T-helper 9 cell (primary cell): ENCODE results near the gene C19orf38.
"Not testable (repeated sequence)": the region's sequence is repeated elsewhere in the genome, so short reads cannot be mapped to it uniquely, and the experiment has no call there.

Experiments used
- DNase-seq: peaks from one replicate; pipeline ENCODE4 v3.0.0-alpha.2; 2020

The C19orf38 gene

DNA sequence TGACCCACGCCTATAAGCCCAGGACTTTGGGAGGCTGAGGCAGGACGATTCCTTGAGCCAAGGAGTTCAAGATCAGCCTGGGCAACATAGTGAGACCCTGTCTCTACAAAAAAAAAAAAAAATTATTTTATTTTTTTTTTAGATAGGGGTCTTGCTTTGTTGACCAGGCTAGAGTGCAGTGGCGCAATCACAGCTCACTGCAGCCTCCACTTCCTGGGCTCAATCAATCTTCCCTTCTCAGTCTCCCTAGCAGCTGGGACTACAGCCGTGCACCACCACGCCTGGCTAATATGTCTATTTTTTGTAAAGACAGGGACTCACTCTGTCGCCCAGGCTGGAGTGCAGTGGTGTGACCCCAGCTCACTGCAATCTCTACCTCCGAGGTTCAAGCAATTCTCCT is 4.7 kb downstream of the C19orf38 start:
- no peak for DNase-seq

DNA sequence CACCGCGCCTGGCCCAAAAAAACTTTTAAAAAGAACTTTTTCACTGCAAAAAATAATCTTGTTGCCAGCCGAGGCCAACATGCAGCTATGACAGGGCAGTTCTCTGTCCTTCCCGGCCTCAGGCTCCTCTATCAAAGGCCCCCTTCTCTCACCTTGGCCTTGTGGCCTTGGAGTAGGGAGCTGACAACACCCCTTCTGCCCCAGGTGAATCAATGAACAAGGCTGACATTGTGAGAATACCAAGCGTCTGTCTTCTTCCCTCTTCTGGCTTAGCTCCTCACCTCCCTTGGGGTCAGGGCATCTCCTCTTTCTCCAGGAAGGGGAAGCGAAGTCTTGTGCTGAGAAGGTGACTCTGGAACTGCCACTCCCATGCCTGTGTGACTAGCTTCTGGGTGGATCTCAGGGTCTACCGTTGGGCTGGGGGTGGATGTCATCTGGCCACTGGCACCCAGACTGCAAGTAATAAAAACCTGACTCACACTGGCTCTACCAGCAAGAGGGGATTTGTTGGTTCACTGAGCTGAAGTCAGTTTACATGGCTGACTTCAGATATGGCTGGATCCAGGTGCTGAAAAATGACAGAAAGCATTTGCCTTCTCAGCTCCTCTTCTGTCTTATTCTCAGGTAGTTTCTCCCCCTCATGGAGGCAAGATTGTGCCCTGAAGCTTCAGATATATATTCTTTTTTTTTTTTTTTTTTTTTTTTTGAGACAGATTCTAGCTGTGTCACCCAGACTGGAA is 6.3 kb downstream of the C19orf38 start:
- no peak for DNase-seq

DNA sequence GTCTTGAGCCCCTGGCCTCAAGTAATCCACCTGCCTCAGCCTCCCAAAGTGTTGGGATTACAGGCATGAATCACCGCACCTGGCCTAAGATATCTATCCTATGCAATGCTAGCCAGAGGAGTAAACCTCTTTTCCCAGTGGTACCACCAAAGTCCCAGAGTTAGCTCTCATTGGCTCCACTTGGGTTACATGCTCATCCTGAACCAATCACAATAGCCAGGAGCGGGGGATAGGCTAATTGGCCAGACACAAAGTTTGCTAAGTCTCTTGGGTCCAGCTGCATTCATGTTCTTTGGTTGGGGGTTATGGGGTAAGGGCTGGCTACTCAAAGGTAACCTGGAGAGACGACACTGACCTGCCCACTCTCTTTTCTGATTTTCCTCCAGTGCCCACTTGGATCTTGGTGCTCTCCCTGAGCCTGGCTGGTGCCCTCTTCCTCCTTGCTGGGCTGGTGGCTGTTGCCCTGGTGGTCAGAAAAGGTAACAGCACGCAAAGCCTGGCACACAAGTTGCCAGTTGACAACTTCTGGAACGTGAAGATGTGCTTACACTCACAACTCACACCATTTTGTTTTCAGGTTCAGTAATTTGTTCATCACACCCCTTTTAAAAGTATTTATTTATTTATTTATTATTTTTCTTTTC is 7.8 kb downstream of the C19orf38 start:
- no peak for DNase-seq

DNA sequence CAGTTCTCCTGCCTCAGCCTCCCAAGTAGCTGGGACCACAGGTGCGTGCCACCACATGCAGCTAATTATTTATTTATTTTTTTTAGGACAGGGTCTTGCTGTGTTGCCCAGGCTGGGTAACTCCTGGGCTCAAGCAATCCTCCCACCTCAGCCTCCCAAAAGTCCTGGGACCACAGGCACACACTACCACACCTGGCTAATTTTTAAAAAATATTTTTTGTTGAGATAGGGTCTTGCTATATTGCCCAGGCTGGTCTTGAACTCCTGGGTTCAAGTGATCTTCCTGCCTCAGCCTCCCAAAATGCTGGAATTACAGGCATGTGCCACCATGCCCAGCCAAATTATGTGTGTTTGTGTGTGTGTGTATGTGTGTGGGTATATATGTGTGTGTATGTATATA is 8.7 kb downstream of the C19orf38 start:
- not testable (repeated sequence) for DNase-seq

DNA sequence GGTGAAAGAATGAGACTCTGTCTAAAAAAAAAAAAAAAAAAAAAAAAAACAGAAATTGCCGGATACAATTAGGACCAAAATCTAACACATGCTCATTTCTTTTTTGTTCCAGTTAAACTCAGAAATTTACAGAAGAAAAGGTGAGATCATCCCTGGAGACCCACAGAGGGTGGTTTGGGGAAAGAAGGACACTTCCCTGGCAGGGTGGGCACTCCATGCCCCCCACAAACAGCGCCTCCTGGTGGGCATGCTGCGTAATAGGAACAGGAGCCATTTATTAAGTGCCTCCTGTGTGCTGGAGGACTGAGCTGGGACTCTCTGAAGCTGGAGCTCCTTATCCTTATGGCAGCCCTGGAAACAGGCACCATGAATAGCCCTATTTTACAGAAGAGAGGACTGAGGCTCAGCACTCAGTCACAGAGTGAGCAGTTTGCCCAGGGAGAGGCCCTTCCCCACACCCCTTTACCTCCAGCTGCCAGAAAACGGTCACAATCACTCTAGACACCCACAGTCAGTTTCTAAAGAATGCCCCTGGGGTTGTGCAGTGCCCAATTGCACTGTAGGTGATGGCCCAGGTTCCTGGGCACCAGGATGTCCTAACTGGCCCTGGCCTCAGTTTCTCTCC is 10.1 kb downstream of the C19orf38 start:
- peak; percentile 26 for DNase-seq

DNA sequence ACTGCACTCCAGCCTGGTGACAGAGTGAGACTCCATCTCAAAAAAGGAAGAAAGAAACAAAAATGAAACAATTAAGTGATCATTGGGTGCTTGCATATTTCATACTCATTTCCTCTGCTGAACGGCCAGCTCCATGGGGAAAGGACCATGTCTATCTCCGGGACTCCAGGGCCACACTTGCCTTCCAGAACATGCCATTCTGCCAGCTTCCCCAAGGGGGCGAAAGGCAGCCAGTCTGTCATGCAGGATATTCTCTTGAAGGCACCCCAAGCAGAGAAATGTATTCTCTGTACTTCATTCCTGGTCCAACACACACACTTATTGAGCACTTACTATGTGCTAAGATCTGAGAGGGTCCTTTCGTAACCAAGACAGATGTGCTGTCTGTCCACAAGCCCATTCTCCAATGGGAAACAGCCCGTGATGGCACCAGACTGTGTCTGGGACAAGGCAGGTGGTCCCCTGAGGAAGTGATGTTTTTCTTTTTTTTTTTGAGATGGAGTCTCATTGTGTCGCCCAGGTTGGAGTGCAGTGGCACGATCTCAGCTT is 13.0 kb downstream of the C19orf38 start:
- DNase-seq: no peak

DNA sequence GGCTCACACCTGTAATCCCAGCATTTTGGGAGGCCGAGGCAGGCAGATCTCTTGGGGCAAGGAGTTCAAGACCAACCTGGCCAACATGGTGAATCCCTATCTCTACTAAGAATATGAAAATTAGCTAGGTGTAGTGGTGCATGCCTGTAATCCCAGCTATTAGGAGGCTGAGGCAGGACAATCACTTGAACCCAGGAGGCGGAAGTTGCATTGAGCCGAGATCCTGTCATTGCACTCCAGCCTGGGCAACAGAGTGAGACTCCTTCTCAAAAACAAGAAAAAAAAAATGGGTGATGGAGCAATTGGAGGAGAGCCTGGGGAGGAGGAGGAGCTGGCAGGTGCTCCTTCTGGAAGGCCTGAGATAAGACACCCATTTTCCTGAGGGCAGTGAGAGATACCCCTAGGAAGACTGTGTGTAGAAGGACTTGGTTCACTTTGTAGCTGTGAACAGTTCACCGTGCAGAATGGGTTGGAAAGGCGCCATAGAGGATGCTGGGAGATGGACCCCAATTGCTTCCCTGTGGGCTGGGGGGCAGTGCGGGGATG is 14.4 kb downstream of the C19orf38 start:
- DNase-seq: no peak

DNA sequence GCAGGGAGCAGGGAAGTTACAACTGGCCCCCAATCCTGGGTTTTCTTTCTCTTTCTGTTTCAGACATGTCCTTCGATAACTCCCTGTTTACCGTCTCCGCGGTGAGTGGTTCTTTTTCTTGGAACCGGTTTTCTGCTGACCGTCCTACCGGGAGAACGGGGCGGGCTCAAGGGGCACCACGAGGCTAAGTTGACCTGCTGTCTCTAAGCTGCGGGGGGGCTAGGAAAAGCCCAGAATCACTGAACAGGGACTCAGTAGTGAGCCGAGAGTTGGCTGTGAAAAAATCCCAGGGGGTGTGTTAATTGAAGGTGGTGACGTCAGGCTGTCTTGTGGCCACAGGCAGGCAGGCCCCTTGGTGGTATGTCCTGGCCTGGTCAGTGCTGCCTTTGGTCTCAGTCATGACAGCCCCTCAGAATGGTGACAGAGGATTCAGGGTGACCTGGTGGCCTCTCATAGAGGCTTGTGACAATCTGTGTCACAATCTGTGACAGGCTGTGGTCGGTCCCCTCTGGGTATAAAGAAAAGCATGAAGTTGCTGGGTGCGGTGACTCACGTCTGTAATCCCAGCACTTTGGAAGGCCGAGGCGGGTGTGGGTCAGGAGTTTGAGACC is 15.0 kb downstream of the C19orf38 start:
- DNase-seq: no peak

DNA sequence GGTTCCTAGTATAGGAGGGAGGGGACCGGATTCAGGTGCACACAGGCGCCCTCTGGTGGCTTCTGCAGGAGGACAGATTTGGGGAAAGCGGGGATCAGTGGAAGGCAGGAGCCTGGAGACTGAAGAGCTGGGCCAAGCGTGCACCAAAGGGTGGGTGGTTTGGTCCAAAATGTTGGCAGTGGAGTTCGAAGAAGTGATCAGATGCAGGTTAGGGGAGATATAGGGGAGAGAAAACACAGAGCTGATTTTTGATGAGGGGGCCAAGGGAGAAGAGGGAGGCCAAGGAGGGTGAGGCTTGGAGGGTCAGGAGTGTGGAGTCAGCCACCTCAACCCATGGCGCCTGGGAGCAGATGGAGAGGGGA is 16.3 kb downstream of the C19orf38 start:
- peak; percentile 80 for DNase-seq

DNA sequence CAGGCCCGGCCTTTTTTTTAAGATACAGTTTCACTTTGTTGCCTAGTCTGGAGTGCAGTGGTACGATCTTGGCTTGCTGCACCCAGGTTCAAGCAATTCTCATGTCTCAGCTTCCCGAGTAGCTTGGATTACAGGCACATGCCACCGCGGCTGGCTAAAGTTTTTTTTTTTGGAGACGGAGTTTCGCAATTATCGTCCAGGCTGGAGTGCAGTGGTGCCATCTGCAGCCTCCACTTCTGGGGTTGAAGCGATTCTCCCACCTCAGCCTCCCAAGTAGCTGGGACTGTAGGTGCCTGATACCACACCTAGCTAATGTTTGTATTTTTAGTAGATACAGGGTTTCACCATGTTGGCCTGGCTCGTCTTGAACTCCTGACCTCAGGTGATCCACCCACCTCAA is 18.3 kb downstream of the C19orf38 start:
- DNase-seq: no peak

DNA sequence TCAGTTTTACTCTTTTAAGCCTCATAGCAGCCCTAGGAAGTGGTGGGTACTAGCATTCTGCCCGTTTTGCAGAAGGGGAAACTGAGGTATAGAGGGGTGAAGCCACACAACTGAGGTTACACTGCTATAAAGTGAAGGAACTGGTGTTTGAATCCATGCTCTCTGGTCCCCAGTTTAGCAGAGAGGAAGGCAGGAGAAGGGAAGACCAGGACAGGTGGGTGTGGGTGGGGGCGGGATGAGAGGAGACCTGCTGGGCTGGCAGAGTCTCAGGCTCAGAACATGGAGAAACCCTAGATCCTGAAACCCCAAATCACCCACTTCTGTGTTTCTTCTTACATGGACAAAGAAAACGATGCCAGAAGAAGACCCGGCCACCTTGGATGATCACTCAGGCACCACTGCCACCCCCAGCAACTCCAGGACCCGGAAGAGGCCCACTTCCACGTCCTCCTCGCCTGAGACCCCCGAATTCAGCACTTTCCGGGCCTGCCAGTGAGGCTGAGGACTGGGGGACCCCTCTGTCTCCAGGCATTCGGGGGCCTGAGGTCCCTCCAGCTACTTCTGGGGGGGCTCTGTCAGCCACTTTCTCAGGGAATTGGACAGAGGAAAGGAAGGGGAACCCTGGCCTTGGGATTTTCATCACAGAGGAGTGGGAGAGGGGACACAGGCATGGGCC is 20.8 kb downstream of the C19orf38 start:
- no peak for DNase-seq

DNA sequence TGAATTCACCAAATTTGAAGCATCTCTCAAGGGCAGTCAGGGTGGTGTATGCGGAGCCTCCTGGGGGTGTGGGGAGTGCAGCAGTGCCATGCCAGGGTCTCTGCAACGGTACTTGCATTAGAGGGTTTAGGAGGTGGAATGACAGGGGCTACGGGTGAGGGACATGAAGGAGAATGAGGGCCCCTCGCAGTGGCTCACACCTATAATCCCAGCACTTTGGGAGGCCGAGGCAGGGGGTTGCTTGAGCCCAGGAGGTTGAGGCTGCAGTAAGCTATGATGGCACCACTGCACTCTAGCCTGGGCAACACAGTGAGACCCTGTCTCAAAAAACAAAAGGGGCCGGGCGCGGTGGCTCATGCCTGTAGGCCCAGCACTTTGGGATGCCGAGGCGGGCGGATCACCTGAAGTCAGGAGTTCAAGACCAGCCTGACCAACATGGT is 21.7 kb downstream of the C19orf38 start:
- DNase-seq: not testable (repeated sequence)

DNA sequence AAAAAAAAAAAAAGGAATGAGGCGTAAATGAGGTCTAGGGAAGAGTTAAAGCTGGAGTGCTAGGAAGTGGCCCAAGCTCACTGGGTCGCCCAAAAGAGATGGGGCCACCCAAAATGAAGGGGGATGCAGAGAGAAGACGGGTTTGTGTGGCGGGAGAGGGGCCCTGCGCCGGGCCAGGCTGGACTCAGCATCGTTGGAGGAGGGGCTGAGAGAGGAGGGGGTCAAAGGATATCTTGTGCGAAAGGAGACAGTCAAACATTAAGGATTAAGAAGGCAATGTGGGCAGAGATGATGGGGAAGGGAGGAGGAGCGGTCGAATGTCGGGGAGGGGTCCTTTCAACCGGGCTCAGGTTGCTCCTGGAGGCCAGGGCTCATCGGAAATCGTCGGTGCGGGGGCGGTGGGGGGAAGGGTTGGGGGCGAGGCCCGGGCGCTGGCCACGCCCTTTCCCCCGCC is 22.3 kb downstream of the C19orf38 start:
- no peak for DNase-seq

DNA sequence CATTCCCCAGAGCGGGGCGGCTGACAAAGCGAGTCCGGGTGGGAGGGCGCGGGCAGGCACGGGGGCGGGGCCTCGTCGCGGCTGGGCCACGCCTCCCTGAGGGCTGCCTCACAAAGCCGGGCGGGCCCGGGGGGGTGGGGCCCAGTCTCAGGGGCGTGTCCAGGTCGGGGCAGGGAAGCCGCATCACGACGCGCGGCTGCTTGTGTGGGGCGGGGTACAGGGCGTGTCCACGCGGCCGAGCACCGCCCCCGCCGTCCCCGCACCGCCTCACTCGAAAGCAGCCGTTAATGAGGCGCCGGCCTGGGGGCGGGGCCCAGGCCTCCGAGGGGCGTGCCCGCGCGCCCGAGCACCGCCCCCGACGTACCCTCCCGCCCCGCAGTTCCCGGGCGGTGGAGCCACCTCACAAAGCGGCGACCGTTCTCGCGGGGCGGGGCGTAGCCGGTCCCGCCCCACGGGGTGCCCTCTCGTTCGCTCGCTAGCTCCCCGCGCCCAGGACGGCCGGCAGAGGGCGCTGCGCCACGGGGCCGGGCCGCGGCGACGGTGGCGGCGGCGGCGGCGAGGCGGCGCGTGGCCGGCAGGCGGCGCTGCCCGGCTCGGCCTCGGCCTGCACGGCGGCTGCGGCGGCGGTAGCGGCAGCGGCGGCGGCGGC is 22.9 kb downstream of the C19orf38 start, which contains the start of gene CARM1:
Gene CARM1 (plus strand): TSS at position 599 of the 649 bp plus-strand sequence. CDS start 150 bp downstream, outside the sequence.
- DNase-seq: peak; percentile 99

DNA sequence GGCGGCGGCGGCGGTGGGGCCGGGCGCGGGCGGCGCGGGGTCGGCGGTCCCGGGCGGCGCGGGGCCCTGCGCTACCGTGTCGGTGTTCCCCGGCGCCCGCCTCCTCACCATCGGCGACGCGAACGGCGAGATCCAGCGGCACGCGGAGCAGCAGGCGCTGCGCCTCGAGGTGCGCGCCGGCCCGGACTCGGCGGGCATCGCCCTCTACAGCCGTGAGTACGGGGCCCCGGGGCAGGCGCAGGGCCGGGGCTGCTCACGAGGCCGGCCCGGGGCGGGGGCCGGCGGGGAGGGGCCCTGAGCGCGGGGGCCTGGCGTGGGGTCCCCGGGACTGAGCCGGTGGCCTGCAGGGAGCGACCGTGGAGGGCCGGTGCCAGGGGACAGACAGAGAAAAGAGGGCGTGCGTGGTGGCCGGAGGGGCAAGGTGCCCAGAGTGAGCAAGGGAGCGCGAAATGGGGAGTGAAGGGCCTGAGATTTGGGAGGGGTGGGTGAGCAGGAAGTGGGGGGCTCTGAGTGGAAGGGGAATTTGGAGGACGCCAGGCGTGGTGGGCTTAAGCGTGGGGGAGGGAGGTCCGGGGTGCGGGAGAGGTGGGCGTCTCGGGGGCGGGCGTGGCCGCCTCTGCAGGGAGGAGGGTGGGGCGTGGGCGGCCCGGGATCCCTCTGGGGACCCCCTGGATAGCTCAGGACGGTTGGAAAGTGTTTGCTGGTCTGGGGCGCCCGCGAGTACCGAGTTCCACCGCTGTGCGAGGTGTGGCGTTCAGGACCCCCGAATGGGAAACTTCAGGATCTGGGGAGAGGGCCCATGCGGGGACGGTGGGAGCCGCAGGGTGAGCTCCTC is 23.7 kb downstream of the C19orf38 start:
- DNase-seq: no peak

DNA sequence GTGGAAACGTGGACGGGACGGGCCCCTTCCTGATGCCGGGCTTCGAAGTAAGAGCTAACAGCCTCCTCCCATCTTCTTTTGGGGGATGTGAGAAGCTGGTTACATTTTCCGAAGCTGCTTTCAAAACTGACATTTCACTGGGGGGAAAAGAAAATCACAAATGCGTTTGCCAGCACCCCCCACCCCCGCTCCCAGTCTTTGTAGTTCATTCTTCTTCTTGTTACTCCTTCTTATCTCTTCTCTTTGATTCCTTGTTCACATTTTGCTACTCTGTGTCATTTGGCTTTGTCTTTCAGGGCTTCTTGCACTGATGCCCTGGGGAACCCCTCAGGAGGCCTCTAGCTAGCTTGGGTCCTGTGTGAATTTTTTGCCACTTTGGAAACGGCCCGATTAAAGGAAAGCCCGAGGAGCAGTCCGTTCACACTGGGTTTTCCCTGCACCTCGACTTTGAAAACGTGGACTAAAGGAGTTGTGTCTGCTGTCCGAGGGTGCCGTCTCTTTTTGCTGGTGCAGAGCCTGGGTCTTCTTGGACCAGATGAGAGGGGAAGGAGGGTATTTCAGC is 24.4 kb downstream of the C19orf38 start:
- no peak for DNase-seq

DNA sequence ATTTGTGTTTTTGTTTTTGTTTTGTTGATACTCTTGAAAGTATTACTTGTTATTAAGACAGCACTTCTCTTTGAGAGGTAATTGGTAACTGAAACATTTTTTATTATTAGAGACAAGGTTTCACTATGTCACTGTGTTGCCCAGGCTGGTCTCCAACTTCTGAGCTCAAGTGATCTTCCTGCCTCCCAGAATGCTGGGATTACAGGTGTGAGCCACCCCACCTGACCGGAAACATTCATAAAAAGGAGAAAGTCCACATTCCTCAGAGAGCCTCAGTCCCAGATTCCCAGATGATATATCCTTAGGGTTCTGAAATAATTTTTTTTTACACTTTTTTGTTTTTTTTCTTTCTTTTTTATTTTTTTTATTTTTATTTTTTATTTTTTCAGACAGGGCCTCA is 25.8 kb downstream of the C19orf38 start:
- no peak for DNase-seq

DNA sequence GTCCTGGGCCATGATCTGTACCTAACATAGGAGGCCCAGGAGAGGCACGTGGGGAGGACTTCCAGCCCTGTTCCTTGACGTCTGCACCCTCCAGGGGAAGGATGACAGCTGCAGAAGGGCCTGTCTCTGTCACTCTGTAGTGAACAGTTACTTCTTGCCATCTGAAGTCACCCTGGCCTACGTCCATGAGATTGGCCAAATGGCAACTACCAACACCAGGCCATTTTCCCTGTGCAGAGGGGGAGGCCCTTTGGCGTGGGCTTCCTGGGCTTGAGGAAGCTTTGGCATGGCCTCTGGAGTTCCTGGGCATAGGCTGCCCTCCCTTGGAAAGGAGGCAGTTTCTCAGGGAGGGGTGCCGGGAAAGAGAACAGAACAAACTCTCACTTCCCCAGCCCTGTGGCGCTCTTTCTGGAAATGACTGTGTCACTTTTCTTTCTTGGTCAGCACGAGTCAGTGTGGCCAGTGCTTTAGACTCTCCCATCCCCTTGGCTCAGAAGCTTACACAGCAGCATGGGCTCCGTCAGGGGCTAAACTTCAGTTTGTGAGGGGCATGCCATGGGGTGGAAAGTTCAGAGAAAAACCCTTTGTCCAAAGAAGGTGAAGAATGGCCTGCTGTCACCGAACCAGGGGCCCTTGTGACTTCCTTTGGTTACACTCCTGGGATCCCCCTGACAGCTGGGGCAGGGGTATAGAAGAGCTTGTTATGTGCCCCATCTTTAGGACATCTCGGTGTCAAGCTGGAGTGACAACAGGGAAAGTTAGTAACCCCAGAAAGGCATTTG is 28.4 kb downstream of the C19orf38 start:
- no peak for DNase-seq

DNA sequence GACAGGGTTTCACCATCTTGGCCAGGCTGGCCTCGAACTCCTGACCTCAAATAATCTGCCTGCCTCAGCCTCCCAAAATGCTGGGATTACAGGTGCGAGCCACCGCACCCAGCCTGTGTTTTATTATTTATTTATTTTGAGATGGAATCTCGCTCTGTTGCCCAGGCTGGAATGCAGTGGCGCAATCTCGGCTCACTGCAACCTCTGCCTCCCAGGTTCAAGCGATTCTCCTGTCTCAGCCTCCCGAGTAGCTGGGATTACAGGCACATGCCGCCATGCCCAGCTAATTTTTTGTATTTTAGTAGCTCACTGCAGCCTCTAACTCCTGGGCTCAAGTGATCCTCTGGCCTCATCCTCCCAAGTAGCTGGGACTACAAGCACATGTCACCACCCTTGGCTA is 29.4 kb downstream of the C19orf38 start:
- DNase-seq: not testable (repeated sequence)

DNA sequence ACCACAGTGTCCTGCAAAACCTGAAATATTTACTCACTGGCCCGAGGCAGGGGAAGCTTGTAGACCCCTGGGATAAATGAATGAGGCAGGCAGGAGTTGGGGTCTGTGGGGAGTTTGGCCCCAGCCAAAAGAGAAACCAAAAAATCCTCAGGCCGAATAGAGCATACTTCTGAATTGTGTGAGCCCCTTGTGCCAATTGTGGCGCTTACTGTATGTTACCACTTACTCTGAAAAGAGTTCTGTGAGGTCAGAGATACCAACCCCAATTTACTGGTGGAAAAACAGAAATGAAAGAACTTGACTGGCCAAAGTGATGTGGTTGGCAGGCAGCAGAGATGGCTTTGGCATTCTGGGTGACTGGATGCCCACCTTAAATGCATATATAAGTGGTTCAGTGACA is 30.0 kb downstream of the C19orf38 start:
- DNase-seq: no peak
